GM19238 (cell line): ENCODE results near the gene TAPT1.
A peak's percentile ranks its signal among the peaks of the same experiment; 100 is the strongest.
"Not testable (repeated sequence)": the region's sequence is repeated elsewhere in the genome, so short reads cannot be mapped to it uniquely, and the experiment has no call there.

Source experiments
- DNase-seq: peaks from one replicate; pipeline ENCODE4 v3.0.0; 2011; ENCODE audit warnings: low spot score; ENCODE audit not compliant: insufficient read length

TAPT1 gene, protein sequence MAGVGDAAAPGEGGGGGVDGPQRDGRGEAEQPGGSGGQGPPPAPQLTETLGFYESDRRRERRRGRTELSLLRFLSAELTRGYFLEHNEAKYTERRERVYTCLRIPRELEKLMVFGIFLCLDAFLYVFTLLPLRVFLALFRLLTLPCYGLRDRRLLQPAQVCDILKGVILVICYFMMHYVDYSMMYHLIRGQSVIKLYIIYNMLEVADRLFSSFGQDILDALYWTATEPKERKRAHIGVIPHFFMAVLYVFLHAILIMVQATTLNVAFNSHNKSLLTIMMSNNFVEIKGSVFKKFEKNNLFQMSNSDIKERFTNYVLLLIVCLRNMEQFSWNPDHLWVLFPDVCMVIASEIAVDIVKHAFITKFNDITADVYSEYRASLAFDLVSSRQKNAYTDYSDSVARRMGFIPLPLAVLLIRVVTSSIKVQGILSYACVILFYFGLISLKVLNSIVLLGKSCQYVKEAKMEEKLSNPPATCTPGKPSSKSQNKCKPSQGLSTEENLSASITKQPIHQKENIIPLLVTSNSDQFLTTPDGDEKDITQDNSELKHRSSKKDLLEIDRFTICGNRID

DNA sequence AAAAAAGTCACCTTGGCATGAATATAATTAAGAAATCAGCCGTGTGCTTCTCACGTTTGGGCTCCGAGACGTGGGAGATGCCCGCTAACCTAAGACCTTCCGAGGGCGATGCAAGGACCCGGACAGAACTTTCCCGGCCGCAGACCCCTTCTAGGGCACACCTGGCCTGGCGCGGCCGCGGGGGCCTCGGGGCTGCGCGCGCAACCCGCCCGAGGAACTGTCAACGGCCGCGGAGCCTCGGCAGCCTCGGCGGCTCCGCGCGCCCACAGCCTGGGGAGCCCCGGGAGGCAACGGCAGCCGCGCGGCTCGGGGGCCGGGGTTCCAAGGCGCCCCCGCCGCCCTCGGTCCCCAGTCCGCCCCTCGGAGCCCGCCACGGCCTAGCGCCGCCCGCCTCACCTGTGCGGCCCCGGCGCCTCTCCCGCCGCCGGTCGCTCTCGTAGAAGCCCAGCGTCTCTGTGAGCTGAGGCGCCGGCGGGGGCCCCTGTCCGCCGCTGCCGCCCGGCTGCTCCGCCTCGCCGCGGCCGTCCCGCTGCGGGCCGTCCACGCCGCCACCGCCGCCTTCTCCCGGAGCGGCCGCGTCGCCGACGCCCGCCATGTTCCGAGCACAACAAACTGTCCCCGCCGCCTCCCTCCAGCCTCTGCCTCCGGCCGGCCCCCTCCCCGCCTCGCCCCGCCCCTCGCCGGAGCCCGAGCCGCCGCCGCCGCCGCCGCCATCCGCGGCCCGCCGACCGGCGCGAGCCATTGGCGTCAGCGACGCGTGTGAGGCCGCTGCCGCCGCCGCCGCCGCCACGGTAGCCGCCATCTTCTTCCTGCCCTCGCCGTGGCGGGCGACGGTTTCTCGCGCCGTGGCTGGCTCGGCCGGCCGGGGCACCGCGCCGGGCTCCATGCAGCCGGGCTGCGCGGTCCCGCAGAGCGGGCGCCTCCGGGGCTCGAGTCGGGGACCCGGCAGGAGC lies at the start of gene TAPT1:
Gene TAPT1, minus strand, starts transcription at position 609 of the 953 bp plus-strand sequence. Its CDS starts 14 bp downstream, at position 595.
- peak; percentile 77 for DNase-seq

DNA sequence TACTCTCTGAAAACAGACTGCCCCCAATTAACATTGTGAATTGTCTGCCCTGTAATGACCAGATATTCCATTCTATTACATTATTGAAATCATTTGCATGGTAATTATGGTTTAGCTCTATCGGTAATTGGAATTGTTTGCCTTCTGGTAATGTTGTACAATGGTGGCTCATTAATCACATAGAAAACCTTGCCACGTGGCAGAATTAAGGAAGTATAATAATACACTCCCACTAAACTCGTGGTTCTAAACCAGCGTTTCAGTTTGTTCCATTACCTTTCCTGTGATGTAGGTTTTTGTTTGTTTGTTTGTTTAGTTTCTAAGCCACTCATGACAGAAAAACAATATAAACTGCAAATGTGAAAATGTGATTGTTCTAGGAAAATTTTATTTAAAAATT lies 45.1 kb upstream of the TAPT1 start:
- DNase-seq: no peak

- DNase-seq: no peak
Observed at GRCh38 chr4:16270454-16271328, 44.4 kb upstream of the TAPT1 start.

- not testable (repeated sequence) for DNase-seq
Observed at GRCh38 chr4:16269742-16270453, 43.6 kb upstream of the TAPT1 start.

DNA sequence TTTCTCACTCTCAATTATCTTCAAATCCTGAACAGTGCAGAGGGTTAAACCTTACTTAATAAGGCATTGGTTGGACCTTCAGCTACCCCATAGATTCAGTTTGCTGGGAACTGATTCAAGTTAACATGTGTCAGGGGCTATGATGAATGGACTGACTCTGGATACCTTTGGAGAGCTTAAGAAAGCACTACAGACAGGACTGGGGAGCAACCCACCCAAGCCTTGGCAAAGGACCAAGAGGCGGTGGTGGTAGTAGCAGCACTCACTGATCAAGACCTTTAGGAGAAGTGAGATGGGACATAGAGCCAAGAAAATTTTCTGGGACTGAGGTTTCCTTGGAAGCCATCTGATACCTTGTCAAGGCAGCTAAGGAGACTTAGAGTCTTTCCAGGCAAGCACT lies 43.0 kb upstream of the TAPT1 start:
- DNase-seq: no peak

GRCh38 chr4:16268290-16268689 lies 42.0 kb upstream of the TAPT1 start:
- no peak for DNase-seq

- no peak for DNase-seq
Observed at GRCh38 chr4:16267639-16268038, 41.4 kb upstream of the TAPT1 start.

GRCh38 chr4:16265820-16266219 lies 39.5 kb upstream of the TAPT1 start:
- no peak for DNase-seq

DNA sequence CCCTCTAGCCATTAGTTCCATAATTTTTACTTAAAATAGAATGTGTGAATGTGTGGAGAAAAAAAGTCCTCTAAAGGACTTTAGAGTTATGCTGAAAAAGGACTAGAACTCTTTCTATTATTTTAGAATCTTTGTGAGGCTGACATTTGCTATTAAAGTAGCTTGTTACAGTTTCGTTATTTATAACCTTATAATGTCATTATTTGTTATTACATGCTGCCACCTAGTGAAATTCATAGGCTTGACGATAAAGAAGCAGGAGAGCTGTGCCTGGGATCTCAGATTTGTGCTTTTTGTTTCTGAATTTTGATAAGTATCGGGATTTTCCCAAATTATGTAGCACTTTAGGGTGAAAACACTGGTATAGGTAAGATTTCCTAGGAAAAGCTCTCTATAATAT lies 38.5 kb upstream of the TAPT1 start:
- DNase-seq: peak; percentile 16

DNA sequence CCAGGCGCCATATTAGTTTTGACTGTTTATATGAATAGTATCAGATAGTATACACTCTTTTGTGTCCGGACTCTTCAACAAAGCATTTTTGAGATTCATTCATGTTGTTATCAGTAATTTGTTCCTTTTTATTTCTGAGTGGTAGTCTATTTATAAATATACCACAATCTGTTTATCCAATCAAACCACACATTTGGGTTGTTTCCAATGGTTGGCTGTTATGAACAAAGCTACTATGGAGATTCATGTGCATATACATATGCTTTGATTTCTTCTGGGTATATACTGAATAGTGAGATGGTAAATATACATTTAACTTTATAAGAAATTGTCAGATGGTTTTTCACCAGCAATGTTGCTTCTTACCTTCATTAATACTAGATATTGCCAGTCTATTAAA lies 36.8 kb upstream of the TAPT1 start:
- no peak for DNase-seq

DNA sequence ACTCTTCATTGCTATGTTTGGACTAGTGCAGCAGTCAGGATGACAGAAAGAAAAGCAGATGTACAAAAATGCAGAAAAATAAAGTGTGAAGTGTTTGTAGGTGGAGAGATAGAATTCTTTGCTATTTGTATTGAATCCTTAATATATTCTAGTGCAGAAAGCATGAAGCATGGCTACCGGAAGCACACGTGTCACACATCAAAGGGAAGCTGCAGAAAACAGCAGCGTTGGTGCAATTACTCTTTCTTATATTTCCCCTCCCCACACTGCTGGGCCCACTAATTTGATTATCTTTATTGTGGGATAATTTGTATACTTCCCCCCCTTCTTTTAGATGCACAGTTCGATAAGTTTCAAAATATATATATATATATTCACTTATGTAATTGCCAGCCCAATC lies 35.9 kb upstream of the TAPT1 start:
- DNase-seq: no peak

DNA sequence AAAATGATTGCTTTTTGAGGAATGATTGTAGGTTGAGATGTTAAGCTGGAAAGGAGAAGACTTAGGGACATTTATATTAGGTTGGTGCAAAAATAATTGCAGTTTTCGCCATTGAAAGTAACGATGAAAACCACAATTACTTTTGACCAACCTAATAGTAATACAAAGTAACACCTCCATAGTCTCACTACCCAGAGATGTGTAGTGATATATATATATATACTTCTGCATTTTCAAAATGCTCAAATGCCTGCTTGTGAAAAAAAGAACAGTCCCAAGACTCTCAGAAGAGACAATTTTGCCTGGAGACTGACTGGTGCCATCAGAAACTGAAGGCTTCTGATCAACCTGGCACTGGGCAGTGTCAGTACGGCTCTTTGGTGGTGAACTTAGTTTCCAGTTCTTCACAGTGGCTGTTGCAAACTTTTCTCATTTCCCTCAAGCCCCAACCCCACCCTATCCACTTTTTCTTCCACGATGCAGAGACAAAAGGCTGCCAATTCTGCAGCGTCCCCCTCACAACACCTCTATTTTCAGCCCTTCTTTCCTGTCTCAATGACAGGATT lies 35.1 kb upstream of the TAPT1 start:
- DNase-seq: no peak

GRCh38 chr4:16259889-16260246 lies 33.6 kb upstream of the TAPT1 start:
- no peak for DNase-seq

DNA sequence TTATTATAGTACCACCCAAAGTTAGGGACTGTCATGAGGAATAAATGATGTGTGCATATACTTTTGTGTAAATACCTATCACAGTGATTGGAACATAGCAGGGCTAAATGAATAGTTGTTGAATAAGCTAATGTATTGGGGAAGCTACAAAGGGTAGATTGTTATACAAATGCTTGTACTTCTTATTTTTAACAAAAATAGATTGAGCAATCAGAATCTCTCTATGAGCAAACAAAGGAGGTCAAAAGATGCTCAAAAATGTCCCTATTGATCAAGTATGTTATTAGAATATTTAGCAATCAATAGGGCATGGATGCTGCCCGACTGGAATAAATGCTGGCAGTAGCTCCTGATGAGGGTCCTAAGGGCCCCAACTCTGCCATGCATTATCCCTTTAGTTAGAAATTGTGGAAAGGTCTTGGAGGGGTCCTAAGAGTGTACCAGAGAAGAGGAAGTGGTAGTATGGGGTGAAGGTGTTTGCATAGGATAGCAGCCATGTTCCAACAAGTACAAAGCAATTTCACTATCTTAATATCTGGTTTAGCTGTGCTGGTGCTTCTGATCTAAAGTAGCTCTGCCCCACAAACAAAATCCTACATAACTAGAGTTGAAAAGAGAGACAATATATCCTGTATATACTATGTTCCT lies 33.1 kb upstream of the TAPT1 start:
- no peak for DNase-seq

GRCh38 chr4:16257611-16258010 lies 31.3 kb upstream of the TAPT1 start:
- no peak for DNase-seq

DNA sequence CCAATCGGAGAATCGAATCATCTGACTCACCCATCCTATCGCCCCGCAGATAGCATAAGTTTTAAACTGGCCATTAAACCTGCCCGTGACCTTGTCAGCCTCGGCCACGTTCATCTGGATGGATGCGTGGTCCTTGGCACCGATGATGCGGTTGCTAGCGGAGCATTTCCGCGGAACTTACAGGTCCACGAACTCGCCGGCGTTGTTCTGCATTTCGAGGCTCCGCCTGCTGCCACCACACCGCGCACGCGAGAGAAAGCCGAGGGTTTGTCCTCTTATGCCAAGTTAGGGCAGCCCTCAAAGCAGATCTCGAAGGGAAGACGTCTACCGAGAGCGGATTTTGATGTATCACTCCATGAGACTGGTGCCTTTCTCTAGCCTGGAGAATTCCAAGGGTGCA lies 30.1 kb upstream of the TAPT1 start:
- no peak for DNase-seq

- DNase-seq: no peak
Observed at GRCh38 chr4:16255730-16256129, 29.5 kb upstream of the TAPT1 start.

- no peak for DNase-seq
Observed at GRCh38 chr4:16253127-16253960, 27.1 kb upstream of the TAPT1 start.
